OCI-LY3 (cell line): ENCODE measurements around the gene EIF2S2.

Experiments
- H2AFZ ChIP-seq: fragments of 200-600, 300-600 bp; shearing (Covaris generic); 2 replicates; pipeline ENCODE4 v1.6.0; 2014; ENCODE audit warnings: antibody characterized with exemption, low read depth, low read length
- H3K27ac ChIP-seq: fragments of 200-600, 300-600 bp; sonication (generic); 2 replicates; pipeline ENCODE4 v1.5.1; 2014; ENCODE audit warnings: mild to moderate bottlenecking, low read length, moderate library complexity, mixed read lengths
- H3K27me3 ChIP-seq: fragments of 200-600, 300-600 bp; sonication (generic); 2 replicates; pipeline ENCODE4 v1.6.1; 2014; ENCODE audit warnings: low read depth, low read length, mixed read lengths
- H3K36me3 ChIP-seq: fragments of 200-600, 300-600 bp; sonication (generic); replicated peaks from 2 replicates; pipeline ENCODE3; 2014; ENCODE audit warnings: low read depth, low read length, mixed read lengths
- H3K4me1 ChIP-seq: fragments of 300-600, 200-600 bp; sonication (generic); 2 replicates; pipeline ENCODE4 v1.6.1; 2014; ENCODE audit warnings: low read length, mixed read lengths
- H3K4me2 ChIP-seq: fragments of 200-600, 300-600 bp; sonication (generic); 2 replicates; pipeline ENCODE4 v1.6.1; 2014; ENCODE audit warnings: low read length, mixed read lengths
- H3K4me3 ChIP-seq: fragments of 300-600, 200-600 bp; sonication (generic); 2 replicates; pipeline ENCODE4 v1.5.1; 2014; ENCODE audit warnings: antibody characterized with exemption, mild to moderate bottlenecking, low read length, moderate library complexity
- H3K79me2 ChIP-seq: fragments of 300-600, 200-600 bp; shearing (Covaris generic); 2 replicates; pipeline ENCODE4 v1.6.1; 2014; ENCODE audit warnings: mild to moderate bottlenecking, low read length, mixed read lengths
- H3K9ac ChIP-seq: fragments of 300-600, 200-600 bp; shearing (Covaris generic); 2 replicates; pipeline ENCODE4 v1.6.0; 2014; ENCODE audit warnings: mild to moderate bottlenecking, low read length, moderate library complexity
- H3K9me3 ChIP-seq: fragments of 200-600, 300-600 bp; shearing (Covaris generic); 2 replicates; pipeline ENCODE4 v1.6.1; 2014; ENCODE audit warnings: low read length, mixed read lengths; ENCODE audit not compliant: insufficient read depth
- H4K20me1 ChIP-seq: fragments of 200-600, 300-600 bp; sonication (generic); 2 replicates; pipeline ENCODE4 v1.6.1; 2016; ENCODE audit warnings: low read length, mixed read lengths; ENCODE audit not compliant: insufficient read depth
- EZH2phosphoT487 ChIP-seq: fragments of 200-600 bp; shearing (Covaris generic); IDR thresholded peaks from 2 replicates; pipeline ENCODE4 v1.6.1; 2018; ENCODE audit warnings: antibody characterized with exemption, mixed run types, low read depth
- TF ChIP-seq, protein P1 (sequence below): fragments of 200-600, 300-600 bp; sonication (generic); IDR thresholded peaks from 2 replicates; pipeline ENCODE4 v1.5.1; 2014; ENCODE audit warnings: antibody characterized with exemption, low read length, low read depth

The EIF2S2 gene

DNA sequence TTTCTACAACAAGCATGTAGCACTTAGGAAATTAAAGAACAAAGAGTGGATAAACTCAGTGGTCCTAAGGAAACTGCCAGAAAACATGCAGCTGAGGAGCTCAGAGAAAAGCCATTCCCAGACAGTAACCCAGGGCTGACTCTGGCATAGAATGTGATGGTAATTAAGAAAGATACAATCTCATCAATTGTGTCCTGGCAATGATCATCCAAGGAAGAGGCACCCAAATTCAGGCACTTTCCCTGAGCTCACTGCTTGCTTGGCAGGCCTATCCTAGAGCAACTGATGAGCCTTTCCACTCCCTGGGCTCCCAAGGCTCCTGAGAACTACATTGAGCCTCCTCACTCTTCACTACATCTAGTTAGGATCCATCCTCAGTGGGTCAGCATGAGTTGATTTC lies 16.2 kb downstream of the EIF2S2 start:
- no peak for TF ChIP-seq EZH2phosphoT487
- TF ChIP-seq, protein P1, sequence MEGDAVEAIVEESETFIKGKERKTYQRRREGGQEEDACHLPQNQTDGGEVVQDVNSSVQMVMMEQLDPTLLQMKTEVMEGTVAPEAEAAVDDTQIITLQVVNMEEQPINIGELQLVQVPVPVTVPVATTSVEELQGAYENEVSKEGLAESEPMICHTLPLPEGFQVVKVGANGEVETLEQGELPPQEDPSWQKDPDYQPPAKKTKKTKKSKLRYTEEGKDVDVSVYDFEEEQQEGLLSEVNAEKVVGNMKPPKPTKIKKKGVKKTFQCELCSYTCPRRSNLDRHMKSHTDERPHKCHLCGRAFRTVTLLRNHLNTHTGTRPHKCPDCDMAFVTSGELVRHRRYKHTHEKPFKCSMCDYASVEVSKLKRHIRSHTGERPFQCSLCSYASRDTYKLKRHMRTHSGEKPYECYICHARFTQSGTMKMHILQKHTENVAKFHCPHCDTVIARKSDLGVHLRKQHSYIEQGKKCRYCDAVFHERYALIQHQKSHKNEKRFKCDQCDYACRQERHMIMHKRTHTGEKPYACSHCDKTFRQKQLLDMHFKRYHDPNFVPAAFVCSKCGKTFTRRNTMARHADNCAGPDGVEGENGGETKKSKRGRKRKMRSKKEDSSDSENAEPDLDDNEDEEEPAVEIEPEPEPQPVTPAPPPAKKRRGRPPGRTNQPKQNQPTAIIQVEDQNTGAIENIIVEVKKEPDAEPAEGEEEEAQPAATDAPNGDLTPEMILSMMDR = no peak
- Histone ChIP-seq H2AFZ (no peak overlapping the region), H3K36me3 (peaks cover 86% of the 10 kb centered on the region), H3K9me3 (no peaks in the 10 kb centered on the region), H3K27me3 (no peaks in the 10 kb centered on the region), H3K4me3 (no peak overlapping the region), H4K20me1 (peaks cover 21% of the 10 kb centered on the region), H3K4me2 (no peak overlapping the region), H3K4me1 (no peaks in the 10 kb centered on the region), H3K27ac (no peak overlapping the region), H3K9ac (no peak overlapping the region), H3K79me2 (peaks cover 42% of the 10 kb centered on the region)

DNA sequence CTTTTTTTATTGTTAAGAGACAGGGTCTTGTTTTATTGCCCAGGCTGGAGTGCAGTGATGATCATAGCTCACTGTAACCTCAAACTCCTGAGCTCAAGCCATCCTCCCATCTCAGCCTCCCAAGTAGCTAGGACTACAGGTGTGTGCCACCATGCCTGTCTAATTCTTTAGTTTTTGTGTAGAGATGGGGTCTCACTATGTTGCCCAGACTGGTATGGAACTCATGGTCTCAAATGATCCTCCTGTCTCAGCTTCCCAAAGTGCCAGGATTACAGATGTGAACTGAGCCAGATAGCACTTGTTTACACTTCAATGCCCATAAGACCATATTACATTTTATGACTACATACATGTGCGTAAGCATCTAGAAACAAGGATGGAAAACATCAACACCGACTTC lies 18.1 kb downstream of the EIF2S2 start:
- H3K9ac ChIP-seq = no peak overlapping the region
- peaks cover 87% of the 10 kb centered on the region for H3K36me3 ChIP-seq
- peaks cover 34% of the 10 kb centered on the region for H3K79me2 ChIP-seq
- H2AFZ ChIP-seq = no peak overlapping the region
- no peak for TF ChIP-seq EZH2phosphoT487
- TF ChIP-seq, protein P1 = no peak
- no peak overlapping the region for H3K4me2 ChIP-seq
- H3K9me3 ChIP-seq = no peaks in the 10 kb centered on the region
- no peak overlapping the region for H3K27ac ChIP-seq
- H3K27me3 ChIP-seq = no peaks in the 10 kb centered on the region
- 0 out of 2 replicates have a peak, but pooled peaks cover 16% of the 10 kb centered on the region for H4K20me1 ChIP-seq
- H3K4me1 ChIP-seq = no peaks in the 10 kb centered on the region
- H3K4me3 ChIP-seq = no peak overlapping the region

DNA sequence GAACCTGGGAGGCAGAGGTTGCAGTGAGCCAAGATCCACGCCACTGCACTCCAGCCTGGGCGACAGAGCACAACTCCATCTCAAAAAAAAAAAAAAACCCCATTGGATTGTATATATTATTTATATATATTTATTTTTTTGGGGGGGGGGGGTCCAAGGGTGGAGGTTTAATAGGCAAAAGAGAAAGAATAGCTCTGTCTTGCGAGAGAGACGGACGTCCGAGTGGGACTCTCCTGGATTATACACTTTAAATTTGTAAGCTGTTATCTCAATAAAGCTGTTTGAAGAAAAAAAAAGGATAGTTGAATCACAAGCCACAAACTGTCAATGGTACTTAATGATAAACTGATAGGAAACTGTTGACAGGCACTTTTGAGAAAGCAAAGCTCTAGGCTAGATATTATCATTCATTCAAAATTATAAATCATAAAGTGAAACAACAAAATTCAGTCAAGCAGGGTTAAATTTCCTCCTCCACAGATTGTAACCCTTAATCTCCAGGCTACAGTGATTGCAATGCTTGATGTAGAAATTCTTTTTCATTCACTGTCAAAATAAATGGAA lies 20.3 kb downstream of the EIF2S2 start:
- Histone ChIP-seq H3K27ac (no peak overlapping the region), H3K36me3 (peaks cover 83% of the 10 kb centered on the region)

DNA sequence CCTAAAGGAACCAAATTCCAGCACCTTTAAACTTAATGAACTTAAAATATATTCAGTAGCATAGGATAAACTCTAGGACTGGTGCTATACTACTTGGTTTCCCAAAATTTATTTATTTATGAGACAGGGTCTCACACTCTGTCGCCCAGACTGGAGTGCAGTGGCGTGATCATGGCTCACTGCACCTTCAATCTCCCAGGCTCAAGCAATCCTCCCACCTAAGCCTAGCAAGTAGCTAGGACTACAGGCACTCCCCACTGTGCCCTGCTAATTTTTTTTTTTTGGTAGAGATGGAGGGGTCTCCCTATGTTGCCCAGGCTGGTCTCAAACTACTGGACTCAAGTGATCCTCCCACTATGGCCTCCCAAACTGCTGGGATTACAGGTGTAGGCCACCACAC lies 21.4 kb downstream of the EIF2S2 start:
- no peak overlapping the region for H3K4me3 ChIP-seq
- no peaks in the 10 kb centered on the region for H3K9me3 ChIP-seq
- H4K20me1 ChIP-seq = peaks cover 32% of the 10 kb centered on the region
- peaks cover 35% of the 10 kb centered on the region for H3K79me2 ChIP-seq
- peaks cover 77% of the 10 kb centered on the region for H3K36me3 ChIP-seq
- H3K27me3 ChIP-seq = no peaks in the 10 kb centered on the region
- H3K4me1 ChIP-seq = no peaks in the 10 kb centered on the region
- H3K27ac ChIP-seq = no peak overlapping the region
- no peak for TF ChIP-seq EZH2phosphoT487
- TF ChIP-seq, protein P1 = no peak
- H3K9ac ChIP-seq = no peak overlapping the region
- H3K4me2 ChIP-seq = no peak overlapping the region
- H2AFZ ChIP-seq = no peak overlapping the region

More for the DNA sequence above, 20.3 kb downstream of the EIF2S2 start:
- no peak overlapping the region for H3K4me3 ChIP-seq
- H3K9ac ChIP-seq = no peak overlapping the region
- no peaks in the 10 kb centered on the region for H3K4me1 ChIP-seq
- H3K79me2 ChIP-seq = peaks cover 41% of the 10 kb centered on the region
- H3K4me2 ChIP-seq = no peak overlapping the region
- peaks cover 27% of the 10 kb centered on the region for H4K20me1 ChIP-seq
- H2AFZ ChIP-seq = no peak overlapping the region
- no peaks in the 10 kb centered on the region for H3K9me3 ChIP-seq
- H3K27me3 ChIP-seq = no peaks in the 10 kb centered on the region
- TF ChIP-seq, protein P1 = no peak
- TF ChIP-seq EZH2phosphoT487 = no peak
